HPDE6-E6E7 (cell line): Measurements from ENCODE around the gene ZCCHC12.
"Not testable (repeated sequence)": the region's sequence is repeated elsewhere in the genome, so short reads cannot be mapped to it uniquely, and the experiment has no call there.

Source experiments
- DNase-seq: peaks from one replicate; pipeline ENCODE4 v3.0.0; 2011; ENCODE audit warnings: missing footprints; ENCODE audit errors: extremely low spot score

ZCCHC12 gene

GRCh38 chrX:118823263-118824172 lies at the start of gene ZCCHC12:
ZCCHC12 (plus strand) TSS chrX:118823824; CDS start chrX:118825245, 1,421 bp downstream.
- no peak for DNase-seq

- DNase-seq: no peak
These were observed 44.0 kb upstream of the ZCCHC12 start for GRCh38 chrX:118779581-118779980.

GRCh38 chrX:118780509-118780908 lies 43.1 kb upstream of the ZCCHC12 start:
- DNase-seq: no peak

GRCh38 chrX:118780911-118781310 lies 42.7 kb upstream of the ZCCHC12 start:
- DNase-seq: no peak

- DNase-seq: no peak
These were observed 27.9 kb upstream of the ZCCHC12 start for GRCh38 chrX:118795528-118796280.

GRCh38 chrX:118802857-118803256 lies 20.8 kb upstream of the ZCCHC12 start:
- no peak for DNase-seq

- peak; percentile 11 for DNase-seq
These were observed 16.2 kb upstream of the ZCCHC12 start for GRCh38 chrX:118807151-118808017.

GRCh38 chrX:118817257-118817656 lies 6.4 kb upstream of the ZCCHC12 start:
- not testable (repeated sequence) for DNase-seq

GRCh38 chrX:118824173-118824730 lies 628 bp downstream of the ZCCHC12 start:
- DNase-seq: no peak

GRCh38 chrX:118825227-118825626 lies 1.6 kb downstream of the ZCCHC12 start:
- DNase-seq: no peak

- no peak for DNase-seq
These were observed 15.8 kb downstream of the ZCCHC12 start for GRCh38 chrX:118839334-118839958.

- peak; percentile 19 for DNase-seq
These were observed 24.1 kb downstream of the ZCCHC12 start for GRCh38 chrX:118847676-118848075.

- DNase-seq: no peak
These were observed 30.0 kb downstream of the ZCCHC12 start for GRCh38 chrX:118853596-118853995.

- no peak for DNase-seq
These were observed 32.2 kb downstream of the ZCCHC12 start for GRCh38 chrX:118855681-118856310.

- no peak for DNase-seq
These were observed 33.4 kb downstream of the ZCCHC12 start for GRCh38 chrX:118857006-118857405.

GRCh38 chrX:118861338-118861737 lies 37.7 kb downstream of the ZCCHC12 start:
- DNase-seq: no peak

GRCh38 chrX:118862091-118862490 lies 38.5 kb downstream of the ZCCHC12 start:
- no peak for DNase-seq

GRCh38 chrX:118862979-118863378 lies 39.4 kb downstream of the ZCCHC12 start:
- DNase-seq: no peak

- DNase-seq: no peak
These were observed 40.5 kb downstream of the ZCCHC12 start for GRCh38 chrX:118864063-118864635.

GRCh38 chrX:118865231-118865630 lies 41.6 kb downstream of the ZCCHC12 start:
- DNase-seq: no peak
